KMS-11 (cell line): ENCODE data around the gene GPR179.

Experiments used
- H2AFZ ChIP-seq: fragments of 200-600 bp; sonication (generic); 2 replicates; pipeline ENCODE4 v1.6.1; 2016; ENCODE audit warnings: antibody characterized with exemption, mixed run types, low read depth
- H3K27ac ChIP-seq: fragments of 200-600 bp; sonication (generic); 2 replicates; pipeline ENCODE4 v1.6.1; 2016; ENCODE audit warnings: mild to moderate bottlenecking, mixed run types
- H3K27me3 ChIP-seq: fragments of 200-600 bp; sonication (generic); 2 replicates; pipeline ENCODE4 v1.6.1; 2017; ENCODE audit warnings: mild to moderate bottlenecking, low read depth, mixed run types, moderate library complexity; ENCODE audit not compliant: insufficient read depth
- H3K36me3 ChIP-seq: fragments of 200-600 bp; sonication (generic); 2 replicates; pipeline ENCODE4 v1.6.1; 2017; ENCODE audit warnings: mild to moderate bottlenecking, mixed run types; ENCODE audit not compliant: insufficient read depth
- H3K4me1 ChIP-seq: fragments of 200-600 bp; sonication (generic); 2 replicates; pipeline ENCODE4 v1.6.1; 2016; ENCODE audit warnings: mild to moderate bottlenecking, low read depth, mixed run types; ENCODE audit not compliant: poor library complexity, severe bottlenecking
- H3K4me2 ChIP-seq: fragments of 200-600 bp; sonication (generic); 2 replicates; pipeline ENCODE4 v1.7.0; 2016; ENCODE audit warnings: mild to moderate bottlenecking, mixed run types
- H3K4me3 ChIP-seq: fragments of 200-600 bp; sonication (generic); IDR thresholded peaks from 2 replicates; pipeline ENCODE4 v1.6.1; 2017; ENCODE audit warnings: low read depth, low read length, mixed read lengths; ENCODE audit not compliant: insufficient read depth
- H3K79me2 ChIP-seq: fragments of 200-600 bp; sonication (generic); 2 replicates; pipeline ENCODE4 v1.6.1; 2016; ENCODE audit warnings: low read depth, mixed run types; ENCODE audit not compliant: insufficient read depth
- H3K9ac ChIP-seq: fragments of 200-600 bp; sonication (generic); 2 replicates; pipeline ENCODE4 v1.6.1; 2016; ENCODE audit warnings: mild to moderate bottlenecking, mixed run types
- H4K20me1 ChIP-seq: fragments of 200-600 bp; sonication (generic); 2 replicates; pipeline ENCODE4 v1.6.1; 2016; ENCODE audit warnings: mild to moderate bottlenecking, mixed run types; ENCODE audit not compliant: insufficient read depth
- TF ChIP-seq, protein P1 (sequence below): fragments of 200-600 bp; sonication (generic); conservative IDR thresholded peaks from 2 replicates; pipeline ENCODE4 v1.6.1; 2017; ENCODE audit warnings: low read depth, mild to moderate bottlenecking, antibody characterized with exemption, low read length, moderate library complexity, mixed read lengths

The GPR179 gene

DNA sequence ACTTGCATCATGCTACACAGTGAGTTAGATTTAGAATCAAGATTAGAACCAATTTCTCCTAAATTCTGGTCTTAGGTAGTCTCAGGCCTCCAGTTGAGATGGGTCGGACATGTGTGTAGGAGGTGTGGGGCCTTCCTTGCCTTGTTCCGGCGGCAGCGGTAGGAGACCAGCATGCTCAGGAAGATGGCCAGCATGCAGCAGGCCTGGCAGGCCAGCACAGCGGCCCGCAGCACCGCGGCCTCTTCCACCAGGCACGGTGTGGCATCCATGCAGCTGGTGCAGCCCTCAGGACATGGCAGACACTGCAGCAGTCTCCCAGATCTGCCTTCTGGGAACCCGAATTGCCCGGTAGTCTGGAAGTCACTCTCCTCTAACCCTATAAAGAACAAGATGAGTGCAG is 6.9 kb downstream of the GPR179 start:
- H3K9ac ChIP-seq: no peak overlapping the region
- H2AFZ ChIP-seq: no peak overlapping the region
- no peaks in the 10 kb centered on the region for H3K36me3 ChIP-seq
- no peaks in the 10 kb centered on the region for H3K4me1 ChIP-seq
- no peaks in the 10 kb centered on the region for H3K79me2 ChIP-seq
- H4K20me1 ChIP-seq: no peaks in the 10 kb centered on the region
- H3K27ac ChIP-seq: no peak overlapping the region
- H3K27me3 ChIP-seq: no peaks in the 10 kb centered on the region
- H3K4me3 ChIP-seq: no peak overlapping the region
- TF ChIP-seq, protein P1, sequence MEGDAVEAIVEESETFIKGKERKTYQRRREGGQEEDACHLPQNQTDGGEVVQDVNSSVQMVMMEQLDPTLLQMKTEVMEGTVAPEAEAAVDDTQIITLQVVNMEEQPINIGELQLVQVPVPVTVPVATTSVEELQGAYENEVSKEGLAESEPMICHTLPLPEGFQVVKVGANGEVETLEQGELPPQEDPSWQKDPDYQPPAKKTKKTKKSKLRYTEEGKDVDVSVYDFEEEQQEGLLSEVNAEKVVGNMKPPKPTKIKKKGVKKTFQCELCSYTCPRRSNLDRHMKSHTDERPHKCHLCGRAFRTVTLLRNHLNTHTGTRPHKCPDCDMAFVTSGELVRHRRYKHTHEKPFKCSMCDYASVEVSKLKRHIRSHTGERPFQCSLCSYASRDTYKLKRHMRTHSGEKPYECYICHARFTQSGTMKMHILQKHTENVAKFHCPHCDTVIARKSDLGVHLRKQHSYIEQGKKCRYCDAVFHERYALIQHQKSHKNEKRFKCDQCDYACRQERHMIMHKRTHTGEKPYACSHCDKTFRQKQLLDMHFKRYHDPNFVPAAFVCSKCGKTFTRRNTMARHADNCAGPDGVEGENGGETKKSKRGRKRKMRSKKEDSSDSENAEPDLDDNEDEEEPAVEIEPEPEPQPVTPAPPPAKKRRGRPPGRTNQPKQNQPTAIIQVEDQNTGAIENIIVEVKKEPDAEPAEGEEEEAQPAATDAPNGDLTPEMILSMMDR: no peak
- H3K4me2 ChIP-seq: no peak overlapping the region

DNA sequence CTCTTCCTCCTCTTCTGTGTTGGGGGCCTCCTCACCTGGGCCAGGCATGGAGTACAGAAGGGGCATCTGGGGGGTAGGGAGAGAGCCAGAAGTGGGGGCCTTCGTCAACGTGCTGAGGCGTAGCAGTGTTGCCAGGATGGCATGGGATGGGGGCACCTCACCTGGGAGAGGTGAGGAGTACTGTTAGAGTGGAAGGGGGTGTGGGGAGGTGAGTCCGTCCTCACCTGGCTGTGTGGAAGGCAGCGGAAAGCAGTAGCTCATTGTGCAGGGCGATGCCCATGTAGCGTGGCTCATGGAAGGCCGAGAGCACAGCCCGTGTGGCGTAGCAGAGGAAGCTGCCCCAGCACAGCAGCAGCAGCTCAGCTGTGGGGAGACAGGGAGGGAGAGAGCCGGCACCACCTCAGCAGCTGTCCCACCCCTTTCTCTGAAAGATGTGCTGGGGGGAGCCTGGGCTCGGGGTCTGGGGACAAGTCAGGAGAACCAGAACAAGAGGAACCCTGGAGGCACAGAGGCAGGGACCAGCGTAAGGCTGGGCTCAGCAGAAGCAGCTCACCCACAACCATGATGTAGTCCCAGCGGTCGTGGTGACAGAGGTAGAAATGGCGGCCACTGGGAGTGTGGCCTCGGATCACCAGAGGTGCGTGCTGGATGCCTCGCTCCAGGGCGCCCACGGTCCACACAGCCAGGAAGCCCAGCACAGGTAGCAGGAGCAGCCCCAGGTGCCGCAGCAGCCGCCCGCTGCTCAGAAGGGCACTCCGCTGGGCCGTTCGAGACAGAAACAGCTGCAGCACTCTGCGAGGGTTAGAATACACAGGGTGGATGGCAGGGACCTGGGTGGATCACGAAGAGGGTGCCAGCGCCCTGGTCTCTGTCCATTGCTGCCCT is 9.0 kb downstream of the GPR179 start:
- Histone ChIP-seq H3K27ac (no peak overlapping the region), H3K27me3 (no peaks in the 10 kb centered on the region), H3K79me2 (no peaks in the 10 kb centered on the region), H3K4me3 (no peak overlapping the region), H3K36me3 (no peaks in the 10 kb centered on the region), H3K4me2 (no peak overlapping the region), H3K9ac (no peak overlapping the region), H2AFZ (no peak overlapping the region), H4K20me1 (no peaks in the 10 kb centered on the region), H3K4me1 (no peaks in the 10 kb centered on the region)
- TF ChIP-seq, protein P1: no peak

DNA sequence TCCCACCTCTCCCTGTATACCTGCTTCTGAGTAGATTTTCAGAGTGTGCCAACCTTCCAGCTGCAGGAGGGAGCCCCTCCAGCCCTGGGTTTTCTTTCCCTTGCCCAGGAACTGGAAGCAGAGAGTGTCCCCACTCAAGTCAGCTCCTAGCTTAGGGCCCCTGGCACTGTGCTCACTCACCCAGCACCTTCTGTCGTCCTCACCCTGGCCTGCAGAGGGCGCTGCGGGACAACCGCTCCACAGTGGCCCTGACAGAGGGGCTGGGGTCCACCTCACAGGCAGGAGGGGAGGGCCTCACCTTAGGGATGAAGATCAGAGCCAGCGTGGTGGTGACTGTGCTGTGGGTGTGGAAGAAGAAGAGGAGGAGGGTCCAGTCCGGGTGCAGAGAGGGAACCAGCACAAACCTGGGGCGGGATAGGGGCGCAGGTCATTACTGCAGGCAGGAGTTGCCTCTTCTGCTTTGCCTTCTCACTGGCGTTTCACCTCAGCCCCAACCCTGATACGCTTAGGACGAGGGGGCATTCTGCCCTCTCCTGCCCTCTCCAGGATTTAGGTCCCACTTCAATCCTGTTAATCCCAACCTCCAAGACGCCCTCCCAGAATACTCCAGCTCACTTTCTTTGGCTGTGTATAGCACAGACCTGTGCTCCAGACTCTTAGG is 10.0 kb downstream of the GPR179 start:
- Histone ChIP-seq H2AFZ (no peak overlapping the region), H4K20me1 (no peaks in the 10 kb centered on the region), H3K4me2 (no peak overlapping the region), H3K27ac (no peak overlapping the region), H3K36me3 (no peaks in the 10 kb centered on the region), H3K79me2 (no peaks in the 10 kb centered on the region), H3K27me3 (no peaks in the 10 kb centered on the region; the same call in 1 of the 2 replicates), H3K9ac (no peak overlapping the region), H3K4me3 (no peak overlapping the region), H3K4me1 (no peaks in the 10 kb centered on the region)
- TF ChIP-seq, protein P1: peak; percentile 88

DNA sequence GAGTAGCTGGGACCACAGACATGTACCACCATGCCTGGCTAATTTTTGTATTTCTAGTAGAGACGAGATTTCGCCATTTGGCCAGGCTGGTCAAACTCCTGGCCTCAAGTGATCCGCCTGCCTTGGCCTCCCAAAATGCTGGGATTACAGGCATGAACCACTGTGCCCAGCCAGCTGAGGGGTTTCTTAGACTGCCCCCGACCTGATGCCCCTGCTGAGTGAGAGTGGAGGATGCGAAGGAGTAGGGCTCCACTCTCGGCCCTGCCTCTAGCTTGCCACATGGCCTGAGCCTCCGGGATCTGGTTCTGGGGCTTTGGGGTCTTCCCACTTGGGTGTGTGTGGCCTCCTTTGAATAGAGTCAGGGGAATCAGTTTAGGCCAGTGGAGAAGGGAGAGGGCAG is 11.0 kb downstream of the GPR179 start:
- Histone ChIP-seq H4K20me1 (no peaks in the 10 kb centered on the region), H3K9ac (no peak overlapping the region), H3K79me2 (no peaks in the 10 kb centered on the region), H2AFZ (no peak overlapping the region), H3K4me3 (no peak overlapping the region), H3K4me1 (no peaks in the 10 kb centered on the region), H3K36me3 (no peaks in the 10 kb centered on the region), H3K27me3 (no peaks in the 10 kb centered on the region; the same call in 1 of the 2 replicates), H3K27ac (no peak overlapping the region), H3K4me2 (no peak overlapping the region)
- TF ChIP-seq, protein P1: no peak
